NCI-H82 treated with DMSO at 0.1 percent for 48 hours (cell line): ENCODE results near the gene LETMD1.
"Not testable (repeated sequence)": the region's sequence is repeated elsewhere in the genome, so short reads cannot be mapped to it uniquely, and the experiment has no call there.

Source experiments
- DNase-seq: peaks from one replicate; lab custom pipeline; 2025; ENCODE audit not compliant: unreplicated experiment; lab: John Stamatoyannopoulos, UW

Gene LETMD1

GRCh38 chr12:51076236-51076930, 28.3 kb downstream of the LETMD1 start:
- no peak for DNase-seq

- DNase-seq: no peak
Observed at GRCh38 chr12:51077930-51078329, 29.8 kb downstream of the LETMD1 start.

GRCh38 chr12:51078346-51078745, 30.2 kb downstream of the LETMD1 start:
- DNase-seq: not testable (repeated sequence)

GRCh38 chr12:51078866-51079265, 30.7 kb downstream of the LETMD1 start:
- DNase-seq: not testable (repeated sequence)

- DNase-seq: no peak
Observed at GRCh38 chr12:51080136-51080535, 32.0 kb downstream of the LETMD1 start.

GRCh38 chr12:51081421-51081820, 33.3 kb downstream of the LETMD1 start:
- DNase-seq: no peak

GRCh38 chr12:51082561-51083125, 34.5 kb downstream of the LETMD1 start:
- no peak for DNase-seq

- DNase-seq: peak; percentile 90
Observed at GRCh38 chr12:51083126-51083833, 35.2 kb downstream of the LETMD1 start, which contains the start of gene CSRNP2. CSRNP2 (minus strand) TSS chr12:51083596; CDS start chr12:51076561, 7,035 bp downstream.

GRCh38 chr12:51085757-51086156, 37.6 kb downstream of the LETMD1 start:
- no peak for DNase-seq

- no peak for DNase-seq
Observed at GRCh38 chr12:51086933-51087332, 38.8 kb downstream of the LETMD1 start.

GRCh38 chr12:51087818-51088217, 39.7 kb downstream of the LETMD1 start:
- DNase-seq: no peak

GRCh38 chr12:51090705-51091229, 42.6 kb downstream of the LETMD1 start:
- DNase-seq: no peak

GRCh38 chr12:51098611-51099010, 50.5 kb downstream of the LETMD1 start:
- no peak for DNase-seq

- no peak for DNase-seq
Observed at GRCh38 chr12:51103977-51104376, 55.9 kb downstream of the LETMD1 start.

- no peak for DNase-seq
Observed at GRCh38 chr12:51108136-51108535, 60.0 kb downstream of the LETMD1 start.
